H9 (cell line): ENCODE measurements around the gene KCNE4. TPM values are rescaled to one million over a fixed set of nuclear protein-coding genes. Genes with fewer than 3 reads are reported as not detected.

Source experiments
- DNase-seq: peaks from one replicate; pipeline ENCODE4 v3.0.0-alpha.2; 2017
- H2AFZ ChIP-seq: one replicate; pipeline ENCODE4 v1.6.1; 2013; ENCODE audit warnings: mild to moderate bottlenecking, low read length, control low read depth, moderate library complexity
- H2AK5ac ChIP-seq: 2 replicates; pipeline ENCODE4 v1.6.1; 2013; ENCODE audit warnings: low read length, control low read depth, mixed read lengths; ENCODE audit not compliant: insufficient read length
- H2BK120ac ChIP-seq: one replicate; pipeline ENCODE4 v1.6.1; 2013; ENCODE audit warnings: low read depth, mild to moderate bottlenecking, low read length, control low read depth, inconsistent platforms; ENCODE audit not compliant: poor library complexity, severe bottlenecking
- H2BK12ac ChIP-seq: 2 replicates; pipeline ENCODE4 v1.6.1; 2013; ENCODE audit warnings: low read length, control low read depth, mixed read lengths, low read depth; ENCODE audit not compliant: insufficient read length
- H2BK15ac ChIP-seq: 2 replicates; pipeline ENCODE4 v1.6.1; 2013; ENCODE audit warnings: low read depth, low read length, control low read depth
- H2BK20ac ChIP-seq: one replicate; pipeline ENCODE4 v1.6.1; 2013; ENCODE audit warnings: low read depth, mild to moderate bottlenecking, low read length, control low read depth, inconsistent platforms; ENCODE audit not compliant: poor library complexity, severe bottlenecking
- H2BK5ac ChIP-seq: 2 replicates; pipeline ENCODE4 v1.6.1; 2013; ENCODE audit warnings: low read length, control low read depth, mixed read lengths; ENCODE audit not compliant: insufficient read length
- H3K14ac ChIP-seq: 2 replicates; pipeline ENCODE4 v1.6.1; 2013; ENCODE audit warnings: low read length, control low read depth; ENCODE audit not compliant: insufficient read depth
- H3K18ac ChIP-seq: 2 replicates; pipeline ENCODE4 v1.6.1; 2013; ENCODE audit warnings: low read depth, mild to moderate bottlenecking, mixed read lengths, low read length, control low read depth; ENCODE audit not compliant: insufficient read length
- H3K23ac ChIP-seq: 2 replicates; pipeline ENCODE4 v1.6.1; 2013; ENCODE audit warnings: low read length, control low read depth, mixed read lengths, low read depth; ENCODE audit not compliant: insufficient read length
- H3K23me2 ChIP-seq: 2 replicates; pipeline ENCODE4 v1.6.1; 2013; ENCODE audit warnings: low read depth, mild to moderate bottlenecking, mixed read lengths, low read length, control low read depth; ENCODE audit not compliant: insufficient read length, poor library complexity, severe bottlenecking
- H3K27ac ChIP-seq: 2 replicates; pipeline ENCODE4 v1.5.1; 2013; ENCODE audit warnings: low read length, control low read depth, mixed read lengths, low read depth; ENCODE audit not compliant: insufficient read length
- H3K27me3 ChIP-seq: 2 replicates; pipeline ENCODE4 v1.6.1; 2013; ENCODE audit warnings: low read length, control low read depth, inconsistent platforms; ENCODE audit not compliant: insufficient read depth
- H3K4ac ChIP-seq: 2 replicates; pipeline ENCODE4 v1.6.1; 2013; ENCODE audit warnings: low read depth, mild to moderate bottlenecking, control low read depth, inconsistent platforms, low read length, moderate library complexity
- H3K4me1 ChIP-seq: 2 replicates; pipeline ENCODE4 v1.6.1; 2013; ENCODE audit warnings: low read length, control low read depth, inconsistent platforms; ENCODE audit not compliant: insufficient read depth
- H3K4me2 ChIP-seq: 2 replicates; pipeline ENCODE4 v1.6.1; 2013; ENCODE audit warnings: low read length, control low read depth, mixed read lengths; ENCODE audit not compliant: insufficient read length, insufficient read depth
- H3K56ac ChIP-seq: 2 replicates; pipeline ENCODE4 v1.6.1; 2013; ENCODE audit warnings: low read depth, mild to moderate bottlenecking, mixed read lengths, low read length, control low read depth; ENCODE audit not compliant: insufficient read length
- H3K79me1 ChIP-seq: 2 replicates; pipeline ENCODE4 v1.6.1; 2013; ENCODE audit warnings: low read depth, mild to moderate bottlenecking, moderate library complexity, low read length, control low read depth, inconsistent platforms; ENCODE audit not compliant: insufficient read depth, poor library complexity, severe bottlenecking
- H3K79me2 ChIP-seq: 2 replicates; pipeline ENCODE4 v1.6.1; 2013; ENCODE audit warnings: low read length, control low read depth, inconsistent platforms; ENCODE audit not compliant: insufficient read depth
- H3K9ac ChIP-seq: 2 replicates; pipeline ENCODE4 v1.6.1; 2013; ENCODE audit warnings: low read length, control low read depth, mixed read lengths; ENCODE audit not compliant: insufficient read length; ENCODE audit errors: extremely low read depth
- H3K9me3 ChIP-seq: one replicate; pipeline ENCODE4 v1.6.1; 2013; ENCODE audit warnings: low read depth, low read length, inconsistent platforms; ENCODE audit not compliant: control insufficient read depth
- H3T11ph ChIP-seq: one replicate; pipeline ENCODE4 v1.6.1; 2013; ENCODE audit warnings: mild to moderate bottlenecking, low read length, control low read depth, inconsistent platforms
- H4K20me1 ChIP-seq: one replicate; pipeline ENCODE4 v1.6.1; 2013; ENCODE audit not compliant: control insufficient read depth, insufficient read length, insufficient read depth
- H4K5ac ChIP-seq: 2 replicates; pipeline ENCODE4 v1.6.1; 2013; ENCODE audit warnings: low read depth, mild to moderate bottlenecking, mixed read lengths, low read length, control low read depth; ENCODE audit not compliant: insufficient read length
- H4K8ac ChIP-seq: replicated peaks from 2 replicates; pipeline ENCODE4 v1.6.1; 2013; ENCODE audit warnings: low read length, control low read depth, mixed read lengths, low read depth; ENCODE audit not compliant: insufficient read length
- H4K91ac ChIP-seq: 2 replicates; pipeline ENCODE4 v1.6.1; 2013; ENCODE audit warnings: low read depth, mild to moderate bottlenecking, moderate library complexity, mixed read lengths, low read length, control low read depth; ENCODE audit not compliant: insufficient read length
- H3K27ac Mint-ChIP-seq, 3 experiments: 2 replicates in 2 of 3; 3 replicates in 1 of 3; pipeline ENCODE4 v1.8.0; 2020 to 2021; ENCODE audit warnings: mixed read lengths in 3 of 3, mild to moderate bottlenecking in 1 of 3, moderate library complexity in 1 of 3
- H3K27me3 Mint-ChIP-seq: 2 replicates; pipeline ENCODE4 v1.8.0; 2021; ENCODE audit warnings: low read depth, mild to moderate bottlenecking, moderate library complexity, mixed read lengths
- H3K36me3 Mint-ChIP-seq, 3 experiments: 2 replicates in 2 of 3; 3 replicates in 1 of 3; pipeline ENCODE4 v1.8.0; 2020 to 2021; ENCODE audit warnings: low read depth in 3 of 3, mixed read lengths in 3 of 3; ENCODE audit not compliant: insufficient read depth in 1 of 3
- H3K4me1 Mint-ChIP-seq, 2 experiments: 2 replicates each; pipeline ENCODE4 v1.8.0; 2020; ENCODE audit warnings: mixed read lengths in 2 of 2
- H3K4me3 Mint-ChIP-seq, 2 experiments: 2 replicates in 1 of 2; 3 replicates in 1 of 2; pipeline ENCODE4 v1.8.0; 2020 to 2021; ENCODE audit warnings: mild to moderate bottlenecking in 2 of 2, mixed read lengths in 2 of 2, moderate library complexity in 1 of 2
- H3K9me3 Mint-ChIP-seq, 2 experiments: 2 replicates in 1 of 2; 3 replicates in 1 of 2; pipeline ENCODE4 v1.8.0; 2020; ENCODE audit warnings: mild to moderate bottlenecking in 2 of 2, mixed read lengths in 2 of 2, moderate library complexity in 1 of 2
- CTCF ChIP-seq: fragments of 200-600 bp; sonication (generic); conservative IDR thresholded peaks from 3 replicates; pipeline ENCODE4 v1.8.0; 2021; ENCODE audit warnings: antibody characterized with exemption, mild to moderate bottlenecking
- whole genome bisulfite sequencing: extraction: QIAGEN DNeasy Blood & Tissue Kit; methylation state at CpG from one replicate; pipeline ENCODE4 v1.1.7; 2013; ENCODE audit warnings: missing lambda C conversion rate, low lambda C conversion rate, mixed read lengths; ENCODE audit not compliant: insufficient read length; ENCODE audit errors: extremely low coverage; 5-methylcytosine and 5-hydroxymethylcytosine counted together
- total RNA-seq: library from RNA; stranded (reverse); gene quantifications from 2 replicates; pipeline ENCODE4 v1.2.1, GENCODE V29; 2021

The KCNE4 gene
- total RNA-seq, 1 experiment from 2014 or later, result 0.24 TPM

- Histone ChIP-seq H3K14ac (no peak overlapping the region), H3K27me3 (no peaks in the 10 kb centered on the region), H2BK120ac (no peak overlapping the region), H3K27ac (no peak overlapping the region), H4K8ac (no peak overlapping the region), H3K23ac (no peak overlapping the region), H3K18ac (no peak overlapping the region), H3T11ph (no peak overlapping the region), H2AK5ac (no peak overlapping the region), H2AFZ (no peak overlapping the region), H3K23me2 (no peaks in the 10 kb centered on the region), H2BK12ac (no peak overlapping the region), H3K56ac (no peak overlapping the region), H2BK15ac (no peak overlapping the region), H4K5ac (no peak overlapping the region), H2BK5ac (no peak overlapping the region), H4K20me1 (no peaks in the 10 kb centered on the region), H3K4me1 (no peaks in the 10 kb centered on the region; the same call in 1 of the 2 replicates), H3K4me2 (no peak overlapping the region), H3K9ac (no peak overlapping the region), H2BK20ac (no peak overlapping the region), H3K4ac (no peak overlapping the region), H4K91ac (no peak overlapping the region), H3K9me3 (no peaks in the 10 kb centered on the region), H3K79me2 (no peaks in the 10 kb centered on the region), H3K79me1 (no peaks in the 10 kb centered on the region)
- Mint-ChIP-seq H3K36me3 (no peaks in the 10 kb centered on the region; a peak in 1 of 7 replicates), H3K27ac (no peak overlapping the region), H3K27me3 (no peaks in the 10 kb centered on the region), H3K4me1 (peaks cover 4 to 8% of the 10 kb centered on the region in 2 experiments), H3K9me3 (no peaks in the 10 kb centered on the region), H3K4me3 (no peak overlapping the region)
- no peak for TF ChIP-seq CTCF
- no CpG with 5 or more reads among the region's 5 CpGs for WGBS
- DNase-seq, result no peak
Observed at GRCh38 chr2:223087466-223087865, 35.5 kb downstream of the KCNE4 start.
